Bone marrow (tissue), 2 donors: ENCODE data around the gene LRRC28.
A peak's percentile ranks its signal among the peaks of the same experiment; 100 is the strongest.

Experiments
- DNase-seq, 2 donors: peaks; one replicate each; lab custom pipeline; 2025; lab: John Stamatoyannopoulos, UW

LRRC28 gene

DNA sequence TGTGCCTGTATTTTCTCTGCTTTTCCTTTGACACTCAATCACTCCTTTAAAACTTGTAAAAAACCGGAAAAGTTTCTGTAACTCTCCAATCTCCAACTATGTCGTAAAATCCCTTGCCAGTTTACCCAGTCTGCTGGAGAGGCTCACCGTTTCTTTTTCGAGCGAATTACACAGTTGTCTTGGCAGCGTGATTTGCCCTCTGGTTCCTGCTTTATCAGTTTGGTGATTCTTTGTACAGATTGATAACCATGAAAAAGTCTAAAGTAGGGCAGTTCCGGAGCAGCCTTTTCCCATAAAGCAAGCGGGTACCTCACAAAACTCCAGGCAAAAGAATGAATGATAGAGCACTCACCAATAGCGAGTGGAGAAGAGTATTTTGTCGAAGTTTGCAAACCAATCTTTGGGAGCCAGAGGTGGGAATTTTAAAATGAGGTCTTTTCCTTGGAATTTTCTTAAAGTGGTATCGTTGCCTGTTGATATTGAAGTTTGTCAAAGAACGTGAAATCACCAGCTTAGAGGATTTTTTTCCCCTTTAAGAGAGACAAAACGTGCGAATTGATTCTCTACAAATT lies 1.9 kb upstream of the LRRC28 start, which contains the start of gene TTC23:
Gene TTC23 (minus strand): TSS at position 312 of the 572 bp plus-strand sequence. CDS start 20,869 bp downstream, outside the sequence.
- peak in 1 of 2 donors; percentile 23 for DNase-seq

DNA sequence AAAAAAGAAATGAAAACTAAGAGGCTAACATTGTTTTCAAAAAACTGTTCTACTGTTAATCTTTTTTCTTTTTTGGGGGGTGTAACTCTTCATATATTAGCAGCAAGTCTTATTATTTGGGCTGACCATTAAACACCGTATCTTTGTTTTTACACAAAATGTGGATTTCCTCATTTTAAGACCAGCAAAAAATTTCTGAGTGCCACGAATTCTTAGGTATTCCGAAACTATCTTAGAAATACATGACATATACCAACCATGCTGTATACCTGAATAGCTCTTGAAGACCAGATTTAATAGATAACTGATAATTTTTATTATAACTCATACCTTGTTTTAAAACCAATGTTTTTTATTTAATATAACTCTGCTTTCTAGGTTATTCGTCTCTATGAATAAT lies 1.3 kb upstream of the LRRC28 start:
- DNase-seq: no peak

DNA sequence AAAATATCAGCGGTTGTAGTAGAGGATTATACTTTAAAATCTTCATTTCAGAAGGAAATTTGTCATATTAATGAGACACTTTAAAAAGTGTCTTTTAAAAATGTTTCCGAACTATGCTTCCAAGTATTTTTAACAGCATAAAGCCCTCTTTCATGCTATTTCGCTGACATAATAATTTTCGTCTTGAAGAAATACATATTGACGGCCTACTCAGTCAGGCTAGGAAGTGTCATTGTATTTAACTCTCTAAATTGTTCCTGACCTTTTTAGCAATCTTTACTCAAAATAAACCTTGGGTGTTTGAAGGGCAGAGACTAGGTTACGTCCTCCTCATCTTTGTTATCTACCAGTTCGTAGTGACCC lies 806 bp upstream of the LRRC28 start:
- DNase-seq: no peak

DNA sequence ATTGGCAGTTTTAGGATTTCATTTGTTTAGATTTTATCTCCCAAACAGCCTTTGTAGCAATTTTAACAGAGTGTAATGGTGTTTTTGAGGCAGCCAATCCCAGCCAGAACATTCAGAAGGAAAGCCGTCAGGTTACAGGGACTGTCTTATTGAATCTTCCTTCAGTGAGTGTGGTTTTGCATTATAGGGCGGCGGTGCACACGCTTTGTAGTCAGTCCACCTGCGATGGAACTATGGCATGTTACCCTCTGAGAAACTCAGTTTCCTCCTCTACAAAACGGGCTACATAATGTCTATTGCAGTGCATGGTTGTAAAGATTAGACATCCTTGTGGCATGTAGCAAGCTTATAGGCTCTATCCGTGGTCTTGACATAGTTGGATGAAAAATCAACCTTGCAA lies 1.0 kb downstream of the LRRC28 start:
- no peak for DNase-seq

DNA sequence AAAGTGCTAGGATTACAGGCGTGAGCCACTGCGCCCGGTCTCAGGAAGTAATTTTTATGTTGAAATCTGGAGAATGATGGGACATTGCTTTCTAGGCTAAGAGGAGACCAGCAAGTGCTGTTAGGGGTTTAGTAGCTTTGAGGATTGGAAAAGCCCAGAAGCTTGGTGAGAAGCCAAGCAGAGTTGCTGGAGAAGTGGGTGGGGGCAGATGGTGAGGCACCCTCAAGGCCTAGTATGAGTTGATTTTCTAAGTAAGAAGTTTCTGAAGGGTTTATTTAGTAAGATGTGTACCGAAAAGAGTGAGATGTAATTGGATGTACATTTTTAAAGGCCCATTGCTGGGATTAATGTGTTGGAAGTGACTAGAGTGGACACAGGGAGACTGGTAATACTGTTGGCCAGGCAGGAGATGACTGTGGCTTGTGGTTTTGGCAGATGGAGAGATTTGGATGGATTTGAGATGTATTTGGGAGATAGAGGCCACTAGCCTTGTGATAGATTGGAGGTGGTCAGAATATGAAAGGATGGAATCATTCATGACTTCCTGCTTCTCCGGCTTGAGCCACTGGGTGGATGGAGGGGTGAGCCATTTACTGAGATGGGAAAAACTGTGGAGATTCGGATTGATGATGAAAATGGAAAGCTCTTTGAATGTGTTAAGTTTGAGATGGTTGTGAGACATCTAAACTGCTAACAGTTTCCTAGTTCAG lies 2.3 kb downstream of the LRRC28 start:
- no peak for DNase-seq

DNA sequence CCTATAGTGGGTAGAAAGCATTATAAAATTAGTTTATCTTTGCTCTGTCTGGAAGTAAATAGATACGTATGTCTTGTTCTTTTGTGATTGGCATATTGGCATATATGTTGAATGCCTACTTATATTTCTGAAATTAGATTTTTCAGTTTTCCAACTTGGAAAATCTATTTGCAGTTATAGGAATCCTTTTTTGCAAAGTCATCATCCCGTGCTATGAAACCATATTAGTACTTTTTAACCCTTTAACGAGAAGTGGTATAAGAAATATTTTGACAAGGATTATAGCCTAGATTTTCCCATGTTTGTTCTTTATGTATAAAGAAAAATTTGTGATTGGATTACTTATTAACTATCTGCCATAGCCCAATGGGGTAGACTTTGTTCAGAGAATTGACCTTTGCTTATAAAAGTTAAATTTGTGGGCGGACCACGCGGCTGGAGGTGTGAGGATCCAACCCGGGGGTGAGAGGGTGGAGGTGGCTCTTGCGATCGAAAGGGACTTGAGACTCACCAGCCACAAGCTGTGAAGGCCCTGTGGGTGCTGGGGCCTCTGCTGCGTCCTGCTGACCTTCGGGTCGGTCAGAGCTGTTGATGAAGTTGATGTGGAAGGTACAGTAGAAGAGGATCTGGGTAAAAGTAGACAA lies 5.9 kb downstream of the LRRC28 start:
- no peak for DNase-seq

DNA sequence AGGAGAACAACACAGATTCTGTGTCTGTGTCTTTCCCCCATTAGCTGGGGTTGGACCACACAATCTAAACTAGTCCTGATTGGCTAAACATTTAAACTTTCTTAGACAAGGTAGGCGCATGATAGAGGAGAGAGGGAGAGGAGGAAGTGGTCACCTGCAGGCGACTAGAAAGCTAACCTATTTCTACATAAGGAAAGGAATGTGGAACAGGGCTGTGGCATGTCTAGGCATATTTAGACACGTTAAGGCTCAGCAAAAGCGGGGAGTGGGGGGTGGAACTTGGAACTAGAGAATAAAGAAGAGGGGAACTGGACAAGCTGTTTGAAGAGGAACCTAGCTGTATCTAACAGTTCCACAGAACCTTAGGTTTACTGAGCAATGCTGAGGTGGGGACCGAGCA lies 12.8 kb downstream of the LRRC28 start:
- no peak for DNase-seq

DNA sequence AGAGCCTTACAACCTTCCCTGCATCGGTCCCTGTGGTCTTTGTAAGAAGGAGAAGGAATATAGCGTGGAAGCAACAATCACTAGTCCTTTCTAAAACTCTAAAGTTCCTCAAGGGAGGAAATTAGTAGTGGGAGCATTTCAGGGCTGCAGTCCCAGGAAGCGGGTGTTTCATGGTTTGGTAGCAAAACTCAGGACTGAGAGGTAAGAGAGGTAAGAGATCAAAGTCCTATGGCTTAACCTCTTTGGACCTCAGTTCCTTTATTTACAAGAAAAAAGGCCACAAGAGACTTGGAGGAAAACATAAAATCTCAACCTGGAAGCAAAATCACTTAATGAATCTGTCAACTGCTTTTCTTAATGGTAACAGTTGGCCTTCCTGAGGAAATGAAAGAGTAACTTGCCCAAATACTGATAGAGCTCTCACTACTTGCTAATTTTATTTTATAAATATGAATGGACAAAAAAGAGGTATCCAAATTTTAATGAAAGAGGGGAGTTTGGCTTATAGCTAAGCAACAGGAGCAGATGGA lies 14.3 kb downstream of the LRRC28 start:
- DNase-seq: no peak

DNA sequence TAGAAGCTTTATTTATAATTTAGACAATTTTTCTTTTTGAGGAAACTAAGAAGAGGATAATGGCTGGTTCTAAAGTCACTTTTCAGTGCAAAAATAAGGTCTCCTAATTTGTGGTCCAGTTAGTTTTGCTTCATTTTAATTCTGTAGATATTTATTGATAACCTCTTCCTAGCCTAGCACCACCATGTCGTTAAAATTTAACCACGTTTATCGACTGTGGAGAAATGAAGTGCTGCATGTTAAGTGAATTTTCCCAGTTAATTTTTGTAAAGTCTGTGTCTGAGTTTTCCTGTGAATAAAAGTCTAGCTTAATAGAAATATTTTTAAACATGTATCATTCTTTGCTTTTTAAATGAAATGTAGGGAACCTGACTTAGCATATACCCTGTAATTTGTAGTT lies 16.7 kb downstream of the LRRC28 start:
- no peak for DNase-seq

DNA sequence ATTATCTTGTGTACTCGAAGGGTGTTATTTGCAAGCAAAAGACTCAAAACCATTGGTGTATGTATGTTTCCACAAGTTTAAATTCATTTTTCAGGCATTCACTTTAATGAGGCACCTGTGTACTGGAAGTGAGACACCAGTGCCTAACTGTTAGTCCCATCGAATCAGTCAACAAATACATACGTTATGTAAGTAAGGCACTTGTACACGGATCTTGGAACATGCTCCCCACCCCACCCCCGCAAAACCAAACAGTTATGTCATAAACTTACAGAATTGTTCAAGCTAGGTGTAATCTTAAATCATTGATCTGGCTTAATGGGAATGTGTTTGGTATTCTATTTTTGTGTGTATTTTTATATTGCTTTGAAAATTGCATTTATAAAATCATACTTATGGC lies 17.1 kb downstream of the LRRC28 start:
- no peak for DNase-seq

DNA sequence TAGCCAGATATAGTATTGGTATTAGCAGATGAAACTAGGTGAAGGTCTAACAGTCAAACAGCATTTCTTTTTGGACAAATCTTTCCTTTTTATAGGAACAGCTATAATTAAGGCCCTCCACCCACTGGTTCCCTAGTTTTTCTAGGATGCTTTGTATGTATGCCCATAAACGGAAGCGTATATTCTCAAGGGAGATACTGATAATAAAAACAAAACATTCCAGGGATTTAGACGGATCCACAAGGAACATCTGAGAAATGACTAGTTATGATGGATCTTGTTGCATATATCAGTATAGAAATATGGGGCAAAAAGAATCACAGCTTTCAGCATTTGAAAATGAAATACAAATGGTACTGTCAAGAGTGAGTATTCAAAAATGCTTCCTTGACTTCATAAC lies 22.5 kb downstream of the LRRC28 start:
- DNase-seq: no peak

DNA sequence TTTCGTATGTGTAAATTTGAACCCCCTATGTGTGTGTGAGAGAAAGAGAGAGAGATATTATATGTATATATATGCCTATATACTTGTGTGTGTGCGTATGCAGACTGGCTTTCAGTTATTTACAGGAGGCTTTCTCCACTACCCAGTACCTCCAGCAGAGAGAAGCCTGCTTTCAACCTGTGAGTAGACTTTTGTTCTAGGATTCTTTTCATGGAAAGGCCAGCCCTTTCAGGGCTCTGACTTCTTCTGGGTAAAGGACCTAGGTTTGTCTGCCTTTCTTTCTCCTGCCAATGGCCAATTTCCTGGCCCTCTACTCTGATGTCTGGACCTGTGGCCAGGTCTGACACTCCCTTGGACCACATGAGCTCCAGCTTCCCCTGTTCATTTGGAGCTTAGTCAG lies 23.8 kb downstream of the LRRC28 start:
- no peak for DNase-seq

DNA sequence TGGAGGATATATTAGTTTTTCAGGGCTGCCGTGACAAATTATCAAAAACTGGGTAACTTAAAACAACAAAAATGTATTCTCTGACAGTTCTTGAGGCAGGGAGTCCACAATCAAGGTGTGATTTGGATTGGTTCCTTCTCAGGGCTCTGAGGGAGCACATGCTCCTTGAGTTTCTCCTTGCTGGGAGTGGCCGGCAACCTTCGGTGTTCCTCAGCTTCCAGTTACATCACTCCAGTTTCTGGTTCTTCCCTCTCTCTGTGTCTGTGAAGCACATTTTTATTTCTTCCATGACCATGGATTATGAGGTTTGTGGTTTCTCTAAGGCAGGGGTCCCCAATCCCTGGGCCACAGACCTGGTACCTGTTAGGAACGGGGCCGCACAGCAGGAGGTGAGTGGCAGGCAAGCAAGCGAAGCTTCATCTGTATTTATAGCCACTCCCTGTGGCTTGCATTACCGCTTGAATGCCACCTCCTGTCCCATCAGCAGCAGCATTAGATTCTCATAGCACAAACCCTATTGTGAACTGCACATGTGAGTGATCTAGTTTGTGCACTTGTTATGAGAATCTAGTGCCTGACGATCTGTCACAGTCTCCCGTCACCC lies 24.3 kb downstream of the LRRC28 start:
- DNase-seq: no peak

DNA sequence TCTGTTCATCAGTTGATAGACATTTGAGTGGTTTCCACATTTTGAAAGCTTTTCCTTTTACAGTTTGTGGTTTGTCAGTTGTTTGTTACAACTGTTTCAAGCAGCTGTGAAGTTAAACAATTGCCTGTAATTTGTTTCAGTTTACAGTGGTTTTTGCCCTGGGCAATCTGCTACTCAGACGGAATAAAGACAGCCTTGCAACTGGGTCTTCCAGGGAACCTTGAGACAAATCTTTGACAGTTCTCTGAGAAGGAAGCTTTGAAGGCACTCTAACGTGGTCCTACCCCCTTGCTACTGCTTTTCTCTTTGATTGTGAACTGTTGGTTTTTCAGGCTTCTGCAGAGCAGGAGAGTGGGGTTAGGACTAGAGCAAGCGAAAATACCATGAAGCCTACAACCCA lies 28.0 kb downstream of the LRRC28 start:
- DNase-seq: peak in 1 of 2 donors; percentile 40

DNA sequence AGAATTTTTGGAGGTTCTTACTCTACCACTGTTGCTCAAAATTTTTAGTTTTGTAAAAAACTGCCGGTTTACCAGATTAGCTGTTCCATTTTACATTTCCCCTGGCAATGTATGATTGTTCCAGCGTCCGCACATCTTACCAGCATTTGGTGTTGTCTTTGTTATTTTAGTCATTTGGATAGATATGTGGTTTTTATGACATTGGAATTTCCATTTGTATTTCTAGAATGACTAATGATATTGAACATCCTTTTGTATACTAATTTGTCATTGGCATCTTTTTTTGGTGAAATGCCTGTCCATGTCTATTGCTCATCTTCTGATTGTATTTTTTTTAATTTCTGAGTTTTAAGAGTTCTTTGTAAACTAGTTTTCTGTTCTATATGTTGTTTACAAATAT lies 28.5 kb downstream of the LRRC28 start:
- no peak for DNase-seq

DNA sequence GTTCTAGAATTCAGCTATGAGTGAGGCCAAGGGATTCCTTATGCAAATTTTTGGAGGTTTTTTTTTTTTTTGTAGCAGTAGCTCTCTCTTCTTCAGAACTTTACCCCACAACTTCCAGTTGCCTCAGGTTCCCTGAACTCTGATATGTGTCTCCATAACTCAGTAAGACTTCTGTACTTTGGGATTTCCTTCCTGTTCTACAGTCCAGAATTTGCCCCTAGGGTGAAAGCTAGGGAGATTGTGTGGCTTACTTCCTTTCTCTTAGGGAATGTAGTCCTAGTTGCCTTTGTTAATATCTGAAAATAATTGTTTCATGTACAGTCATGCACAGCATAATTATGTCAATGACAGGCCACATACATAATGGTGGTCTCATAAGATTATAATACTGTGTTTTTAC lies 30.8 kb downstream of the LRRC28 start:
- no peak for DNase-seq

DNA sequence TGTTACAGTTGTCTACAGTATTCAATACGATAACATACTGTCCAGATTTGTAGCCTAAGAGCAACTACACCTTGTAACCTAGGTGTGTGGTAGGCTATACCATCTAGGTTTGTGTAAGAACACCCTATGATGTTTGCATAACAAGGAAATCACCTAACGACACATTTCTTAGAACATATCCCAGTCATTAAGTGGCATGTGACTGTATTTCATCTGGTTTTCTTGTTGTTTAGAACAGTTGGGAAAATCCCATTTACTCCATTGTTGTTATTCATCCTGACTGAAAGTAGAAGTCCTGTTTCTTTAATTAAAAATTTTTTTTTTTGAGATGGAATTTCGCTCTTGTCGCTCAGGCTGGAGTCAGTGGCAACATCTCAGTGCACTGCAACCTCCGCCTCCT lies 31.3 kb downstream of the LRRC28 start:
- DNase-seq: no peak

DNA sequence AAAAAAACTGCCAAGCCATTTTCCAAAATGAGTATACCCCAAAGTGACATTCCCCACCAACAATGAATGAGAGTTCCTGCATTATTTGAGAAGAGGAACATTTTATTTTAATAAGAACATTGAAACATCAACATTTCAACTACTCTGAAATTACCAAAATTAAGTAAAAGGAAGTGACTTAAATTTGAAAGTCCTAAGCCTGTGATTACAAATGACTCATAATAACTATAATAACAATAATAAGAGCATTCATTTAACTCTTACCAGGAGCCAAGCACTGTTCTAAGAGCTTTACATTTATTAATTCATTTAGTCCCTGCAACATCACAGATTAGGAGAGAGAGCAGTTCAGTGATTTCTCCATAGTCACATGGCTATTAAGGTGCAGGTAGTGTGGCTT lies 32.4 kb downstream of the LRRC28 start:
- DNase-seq: no peak

DNA sequence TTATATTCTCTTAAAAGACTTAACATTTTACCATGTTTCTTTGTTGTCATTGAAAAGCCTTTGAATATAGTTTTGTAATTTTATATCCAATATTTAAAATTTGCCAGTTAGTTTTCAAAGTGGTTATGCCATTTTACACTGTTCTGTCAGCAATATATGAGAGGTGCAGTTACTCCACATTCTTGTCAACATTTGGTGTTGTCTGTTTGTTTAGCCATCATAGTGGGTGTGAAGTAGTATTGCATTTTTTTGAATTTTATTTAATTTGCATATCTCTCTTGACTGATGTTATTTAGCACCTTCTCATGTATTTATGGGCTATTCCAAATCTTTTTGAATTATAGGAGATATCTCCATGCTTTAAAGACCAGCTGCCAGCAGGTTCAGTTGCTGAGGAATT lies 40.4 kb downstream of the LRRC28 start:
- DNase-seq: no peak

DNA sequence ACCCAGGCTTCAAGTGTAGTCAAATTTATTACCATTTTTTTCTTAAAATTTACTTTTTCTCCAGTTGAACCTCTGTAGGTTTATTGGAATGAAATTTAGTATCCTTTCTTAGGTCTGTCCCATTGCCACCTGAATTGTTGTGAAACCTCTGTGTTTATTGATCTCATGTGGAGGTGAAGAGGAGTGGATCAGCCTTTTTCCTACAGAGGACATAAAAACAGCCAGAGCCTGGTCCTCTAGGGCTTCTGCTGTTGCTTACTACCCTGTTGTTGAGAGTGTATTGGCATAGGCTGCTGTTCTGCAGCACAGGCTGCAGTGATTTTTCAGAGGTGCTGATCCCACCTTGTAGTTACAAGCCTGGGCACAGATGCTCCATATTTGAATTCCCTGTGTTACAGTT lies 44.6 kb downstream of the LRRC28 start:
- no peak for DNase-seq

DNA sequence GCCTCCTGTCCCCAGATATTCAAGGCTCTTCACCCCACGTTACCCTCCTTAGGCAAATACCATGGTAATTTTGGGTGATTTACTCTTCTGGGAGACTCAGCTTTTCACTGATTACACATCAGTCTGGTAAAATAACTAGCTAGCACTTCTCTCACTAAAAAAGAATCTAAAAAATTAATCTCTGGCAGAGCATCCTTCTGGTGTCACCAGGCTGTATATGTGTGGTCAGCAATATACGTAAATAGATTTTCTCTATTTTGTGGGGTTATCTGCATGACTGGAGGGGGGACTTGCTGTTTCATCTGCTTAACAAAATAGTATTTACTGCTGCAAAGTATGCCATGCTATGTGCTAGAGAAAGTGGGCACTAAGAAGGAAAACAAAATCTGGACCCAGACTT lies 45.1 kb downstream of the LRRC28 start:
- DNase-seq: no peak

DNA sequence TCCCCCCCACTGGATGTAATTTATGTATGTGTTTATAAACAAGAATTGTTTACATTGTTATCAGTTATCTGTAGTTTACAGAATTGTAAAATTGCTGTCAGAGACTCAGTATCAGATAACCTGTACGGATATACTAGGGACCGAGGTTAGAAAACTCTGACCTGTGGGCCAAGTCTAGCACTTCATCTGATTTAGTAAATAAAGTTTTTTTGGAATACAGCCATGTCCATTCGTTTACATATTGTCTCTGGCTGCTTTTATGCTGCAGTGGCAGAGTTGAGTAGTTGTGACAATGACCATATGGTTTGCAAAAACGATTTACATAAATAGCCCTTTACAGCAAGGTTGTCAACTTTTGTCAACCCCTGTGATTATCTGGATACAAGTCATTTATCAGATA lies 52.6 kb downstream of the LRRC28 start:
- no peak for DNase-seq
